GM19372 (cell line): ENCODE data around the gene LILRA6.
"Not testable (repeated sequence)": the region's sequence is repeated elsewhere in the genome, so short reads cannot be mapped to it uniquely, and the experiment has no call there.

ENCODE experiments used
- ATAC-seq: cut with Tn5 transposase; IDR thresholded peaks from one replicate; pipeline ENCODE4 v1.9.1; 2021; ENCODE audit warnings: mild to moderate bottlenecking, low read depth, moderate library complexity; ENCODE audit not compliant: unreplicated experiment

The LILRA6 gene

GRCh38 chr19:54242646-54243045 lies at the start of gene LILRA6:
Gene LILRA6 (minus strand): TSS chr19:54242790.
- ATAC-seq = not testable (repeated sequence)

- ATAC-seq = not testable (repeated sequence)
Observed at GRCh38 chr19:54289160-54289559, 46.6 kb upstream of the LILRA6 start.

GRCh38 chr19:54287456-54287855 lies 44.9 kb upstream of the LILRA6 start:
- ATAC-seq = no peak

DNA sequence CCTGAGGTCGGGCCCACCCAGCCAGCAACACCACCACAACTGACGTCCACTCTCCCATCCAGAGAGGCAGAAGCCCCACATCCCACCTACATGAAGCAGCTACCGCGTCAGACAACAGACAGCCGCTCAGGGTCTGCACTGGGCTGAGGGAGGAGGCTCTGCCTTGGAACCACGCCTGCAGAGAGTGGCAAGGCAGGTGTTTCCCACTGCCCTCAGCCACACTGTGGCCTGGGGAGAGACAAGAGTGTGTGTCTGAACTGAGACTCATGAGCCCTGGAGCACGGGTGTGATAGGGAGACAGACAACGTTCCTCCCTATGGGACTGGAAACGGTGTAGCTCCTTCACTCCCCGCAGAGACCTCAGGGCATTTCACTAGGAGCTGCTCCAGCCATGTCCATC lies 43.7 kb upstream of the LILRA6 start:
- ATAC-seq = not testable (repeated sequence)

GRCh38 chr19:54285427-54286056 lies 43.0 kb upstream of the LILRA6 start:
- not testable (repeated sequence) for ATAC-seq

DNA sequence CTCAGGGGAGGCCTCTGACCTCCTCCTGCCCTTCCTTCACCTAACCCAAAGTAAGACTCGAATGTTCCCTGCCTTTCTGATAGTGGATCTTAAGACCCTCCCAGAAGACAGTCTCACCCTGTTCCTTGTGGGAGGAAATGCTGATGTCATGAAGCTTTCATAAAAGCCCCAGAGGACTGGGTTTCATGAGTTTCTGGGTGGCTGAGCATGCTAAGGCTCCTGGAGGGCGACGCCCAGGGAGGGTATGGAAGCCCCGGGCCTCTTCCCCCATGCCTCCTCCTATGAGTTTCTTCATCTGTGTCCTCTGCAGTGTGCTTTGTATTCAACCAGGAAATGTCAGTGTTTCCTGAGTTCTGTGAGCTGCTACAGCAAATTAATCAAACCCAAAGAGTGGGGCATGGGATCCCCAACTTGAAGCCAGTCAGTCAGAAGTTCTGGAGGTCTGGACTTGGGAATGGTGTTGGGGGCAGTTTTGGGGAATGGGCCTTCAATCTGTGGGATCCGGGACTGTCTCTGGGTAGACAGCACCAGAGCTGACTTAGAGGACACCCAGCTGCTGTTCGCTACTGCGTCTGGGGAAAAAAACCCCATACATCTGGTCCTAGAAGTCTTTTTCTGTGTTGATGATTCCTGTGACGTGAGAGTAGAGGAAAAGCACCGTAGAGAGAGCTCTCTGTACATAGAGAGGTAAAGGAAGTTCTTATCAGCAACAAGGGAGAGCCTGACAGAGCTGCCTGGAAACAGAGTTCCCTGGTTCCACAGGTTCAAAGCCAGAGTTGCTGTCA lies 40.3 kb upstream of the LILRA6 start:
- no peak for ATAC-seq

DNA sequence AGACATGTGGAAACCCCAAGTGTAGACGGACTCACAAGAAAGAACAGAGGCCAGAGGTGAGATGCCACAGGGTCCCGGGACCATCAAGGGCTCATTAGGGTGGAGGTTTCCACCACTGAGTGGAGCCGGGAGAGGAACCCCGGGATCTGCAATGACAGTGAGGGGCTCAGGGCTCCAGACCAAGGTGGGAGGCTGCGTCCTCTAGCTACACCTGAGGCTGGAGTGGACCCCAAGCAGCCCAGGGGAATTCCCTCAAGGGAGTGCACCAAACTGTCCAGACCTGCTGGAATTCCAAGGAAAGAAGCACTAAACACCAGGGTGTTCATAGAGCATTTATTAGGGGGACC lies 39.1 kb upstream of the LILRA6 start:
- ATAC-seq = not testable (repeated sequence)

- ATAC-seq = no peak
Observed at GRCh38 chr19:54281007-54281728, 38.6 kb upstream of the LILRA6 start, which contains the start of gene LILRB2. Gene LILRB2 (minus strand): TSS chr19:54281110. CDS start chr19:54280496, 614 bp downstream.

DNA sequence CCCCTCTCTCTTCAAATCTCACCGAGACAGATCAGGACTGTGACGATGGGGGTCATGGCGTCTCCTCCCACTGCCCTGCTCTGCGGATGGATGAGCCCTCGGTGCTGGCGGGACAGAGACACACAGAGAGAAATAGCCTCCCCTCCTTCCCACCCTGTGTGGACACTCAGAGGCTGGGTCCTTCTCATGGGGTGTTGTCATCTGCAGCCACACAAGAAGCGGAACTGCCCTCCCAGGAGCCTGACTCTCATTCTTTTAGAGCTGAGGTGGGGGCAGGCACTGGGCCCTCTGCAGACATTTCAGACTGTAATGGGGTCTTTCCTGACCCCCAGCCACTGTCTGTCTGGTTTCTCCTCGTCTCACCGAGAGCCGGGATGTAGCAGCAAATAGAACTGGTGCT lies 37.9 kb upstream of the LILRA6 start:
- not testable (repeated sequence) for ATAC-seq

GRCh38 chr19:54280025-54280424 lies 37.4 kb upstream of the LILRA6 start:
- ATAC-seq = not testable (repeated sequence)

- no peak for ATAC-seq
Observed at GRCh38 chr19:54279406-54279962, 36.9 kb upstream of the LILRA6 start.

DNA sequence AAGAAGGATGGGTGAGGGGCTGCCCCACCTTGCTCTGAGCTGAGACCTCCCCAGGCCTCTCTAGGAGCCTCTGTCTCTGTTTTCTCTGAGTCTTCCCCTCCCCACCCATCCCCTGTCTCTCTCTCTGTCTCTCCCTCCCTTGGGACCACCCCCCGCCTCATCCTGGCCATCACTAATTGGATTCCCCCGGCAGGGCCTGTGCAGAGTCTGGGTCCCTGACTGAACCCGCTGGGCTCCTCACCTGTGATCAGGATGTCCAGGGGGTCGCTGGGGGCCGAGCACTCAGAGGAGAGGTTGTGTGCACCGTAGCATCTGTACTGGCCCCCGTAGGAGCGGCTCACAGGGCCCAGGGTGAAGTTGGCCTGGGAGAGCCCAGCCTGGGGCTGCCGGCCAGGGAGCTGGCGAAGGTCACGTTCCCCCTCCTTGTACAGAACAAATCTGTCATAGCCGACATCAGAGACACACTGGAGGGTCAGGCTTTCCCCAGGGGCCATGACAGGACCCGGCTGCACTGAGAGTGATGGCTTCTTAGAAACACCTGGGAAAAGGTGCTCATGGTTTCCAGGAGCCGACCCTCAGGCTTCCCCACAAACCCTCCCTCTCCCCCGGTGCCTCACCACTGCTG lies 36.1 kb upstream of the LILRA6 start:
- ATAC-seq = not testable (repeated sequence)

DNA sequence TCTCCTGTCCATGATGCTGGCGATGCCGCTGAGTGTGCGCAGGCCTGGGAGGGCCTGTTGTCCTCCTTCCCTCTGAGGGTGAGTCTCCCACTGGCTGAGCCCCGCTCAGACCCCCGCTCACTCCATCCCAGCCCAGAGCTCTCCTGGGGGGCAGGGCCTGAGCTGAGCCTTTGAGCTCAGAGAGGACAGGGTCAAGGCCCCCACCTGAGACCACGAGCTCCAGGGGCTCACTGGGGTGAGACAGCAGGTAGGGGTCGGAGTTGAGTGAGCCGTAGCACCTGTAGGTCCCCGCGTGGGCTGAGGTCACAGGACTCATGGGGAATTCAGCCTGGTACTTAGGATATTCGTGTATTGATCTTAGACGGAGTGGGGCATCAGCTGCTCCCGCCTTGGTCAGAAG lies 35.5 kb upstream of the LILRA6 start:
- not testable (repeated sequence) for ATAC-seq

DNA sequence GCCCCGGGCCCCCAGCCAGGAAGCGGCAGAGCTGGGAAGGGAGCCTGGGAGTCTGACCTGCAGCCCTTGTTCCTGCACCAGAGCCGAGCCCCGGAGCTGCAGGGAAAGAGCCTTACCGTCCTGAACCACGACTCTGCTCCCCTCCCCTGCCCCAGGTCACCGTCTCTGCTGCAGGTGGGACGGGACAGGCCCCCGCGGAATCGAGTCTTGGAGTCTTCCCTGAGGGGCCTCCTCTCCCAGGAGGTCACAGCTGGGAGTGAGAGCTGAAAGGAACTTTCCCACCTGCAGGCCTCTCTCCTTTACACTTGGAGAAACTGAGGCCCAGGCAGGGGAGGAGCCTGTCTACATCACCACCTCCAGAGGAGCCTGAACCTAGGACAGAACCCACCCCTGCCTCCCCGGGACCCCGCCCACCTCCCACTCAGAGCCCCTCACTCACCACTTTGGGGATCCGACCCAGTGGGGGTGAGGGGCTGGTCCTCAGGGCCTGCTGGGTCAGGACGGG lies 34.6 kb upstream of the LILRA6 start:
- not testable (repeated sequence) for ATAC-seq

DNA sequence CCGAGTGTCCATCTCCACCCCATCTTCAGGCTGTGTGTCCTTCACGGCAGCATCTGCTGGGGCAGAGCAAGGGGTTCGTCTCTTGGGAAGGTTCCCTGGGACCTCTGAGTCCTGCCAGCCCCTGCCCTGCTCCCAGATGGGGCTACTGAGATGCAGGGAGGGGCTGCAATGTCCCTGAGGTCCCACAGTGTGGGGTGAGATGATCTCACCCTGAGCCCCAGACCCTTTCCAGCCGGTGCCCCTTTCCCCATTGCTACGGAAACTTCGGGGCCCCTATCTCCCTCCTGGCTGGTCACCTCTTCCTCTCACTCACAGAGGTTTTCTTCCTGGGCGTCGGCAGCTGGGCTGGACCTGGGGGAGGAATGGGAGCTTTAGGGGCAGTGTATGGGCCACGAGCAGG lies 33.4 kb upstream of the LILRA6 start:
- no peak for ATAC-seq

DNA sequence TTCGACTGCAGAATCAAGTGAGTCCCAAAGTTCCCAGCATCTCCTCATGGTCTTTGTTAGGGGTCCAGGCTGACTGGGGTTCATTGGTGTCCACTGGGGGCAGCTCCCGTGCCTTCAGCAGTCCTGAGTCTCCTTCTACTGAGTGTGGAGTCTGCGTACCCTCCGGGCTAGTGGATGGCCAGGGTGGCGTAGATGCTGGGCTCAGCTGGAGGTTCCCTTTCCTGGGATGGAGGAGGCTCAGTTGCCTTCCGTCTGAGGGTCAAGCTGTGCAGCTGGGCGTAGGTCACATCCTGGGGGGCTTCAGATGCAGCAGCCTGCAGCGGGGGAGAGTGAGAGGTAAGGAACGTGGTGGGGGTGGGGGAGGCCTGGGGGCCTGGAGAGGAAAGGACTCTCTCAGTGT lies 31.9 kb upstream of the LILRA6 start:
- not testable (repeated sequence) for ATAC-seq

GRCh38 chr19:54273821-54274220 lies 31.2 kb upstream of the LILRA6 start:
- ATAC-seq = no peak

DNA sequence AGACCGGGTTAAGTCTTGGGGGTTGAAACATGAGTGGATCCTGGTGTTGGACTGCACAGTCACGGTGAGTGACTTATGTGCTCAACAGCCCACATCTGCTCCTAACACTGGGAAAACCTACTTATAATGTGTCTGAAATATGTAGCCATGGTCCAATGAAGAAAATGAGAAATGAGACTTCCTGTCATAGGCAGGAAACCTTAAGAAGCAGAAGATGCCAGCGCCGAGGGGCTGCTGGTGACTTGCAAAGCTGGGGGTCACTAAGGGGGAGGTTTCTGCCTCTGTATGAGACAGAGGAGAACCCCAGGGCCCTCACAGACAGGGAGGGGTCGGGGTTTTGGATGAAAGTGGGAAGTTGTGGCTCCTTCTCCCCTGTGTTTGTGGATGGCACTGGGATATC lies 29.6 kb upstream of the LILRA6 start:
- not testable (repeated sequence) for ATAC-seq

DNA sequence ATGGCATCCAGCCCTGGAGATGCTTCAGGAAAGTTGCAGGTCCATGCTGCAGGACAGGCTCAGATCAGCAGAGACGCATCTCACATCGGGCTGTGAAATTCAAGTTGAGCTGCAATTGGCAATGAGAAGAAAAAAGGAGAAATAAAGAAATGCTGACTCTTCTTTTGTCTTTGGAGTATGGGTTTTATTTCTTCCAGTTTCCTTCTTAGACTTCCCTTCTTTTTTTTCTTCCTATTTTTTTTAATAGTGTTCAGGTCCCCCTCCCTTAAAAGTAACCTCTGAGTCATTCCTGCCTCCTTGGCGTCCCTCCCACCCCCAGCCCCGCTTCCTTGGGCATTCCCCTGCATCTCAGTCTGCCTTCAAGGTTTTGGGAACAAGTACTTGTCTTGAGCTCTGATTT lies 29.0 kb upstream of the LILRA6 start:
- not testable (repeated sequence) for ATAC-seq

DNA sequence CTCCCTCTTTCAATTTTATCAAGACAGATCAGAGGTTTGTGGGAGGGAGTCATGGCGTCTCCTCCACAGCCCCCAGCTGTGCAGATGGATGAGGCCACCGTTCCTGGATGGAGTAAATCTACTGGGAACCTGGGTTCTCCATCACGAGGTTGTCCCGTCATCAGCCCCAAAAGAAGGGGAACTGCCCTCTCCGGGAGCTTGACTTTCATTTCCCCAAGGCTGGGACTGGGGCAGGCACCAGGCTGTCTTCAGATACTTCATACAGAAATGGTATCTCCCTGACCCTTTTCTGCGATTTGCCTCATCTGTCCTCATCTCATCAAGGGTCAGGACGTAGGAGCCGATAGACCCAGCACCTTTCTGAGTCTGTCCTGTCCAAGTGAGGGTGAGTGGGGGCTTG lies 28.5 kb upstream of the LILRA6 start:
- ATAC-seq = no peak
